Measurements from ENCODE around the gene PRPSAP1.

The PRPSAP1 gene

DNA sequence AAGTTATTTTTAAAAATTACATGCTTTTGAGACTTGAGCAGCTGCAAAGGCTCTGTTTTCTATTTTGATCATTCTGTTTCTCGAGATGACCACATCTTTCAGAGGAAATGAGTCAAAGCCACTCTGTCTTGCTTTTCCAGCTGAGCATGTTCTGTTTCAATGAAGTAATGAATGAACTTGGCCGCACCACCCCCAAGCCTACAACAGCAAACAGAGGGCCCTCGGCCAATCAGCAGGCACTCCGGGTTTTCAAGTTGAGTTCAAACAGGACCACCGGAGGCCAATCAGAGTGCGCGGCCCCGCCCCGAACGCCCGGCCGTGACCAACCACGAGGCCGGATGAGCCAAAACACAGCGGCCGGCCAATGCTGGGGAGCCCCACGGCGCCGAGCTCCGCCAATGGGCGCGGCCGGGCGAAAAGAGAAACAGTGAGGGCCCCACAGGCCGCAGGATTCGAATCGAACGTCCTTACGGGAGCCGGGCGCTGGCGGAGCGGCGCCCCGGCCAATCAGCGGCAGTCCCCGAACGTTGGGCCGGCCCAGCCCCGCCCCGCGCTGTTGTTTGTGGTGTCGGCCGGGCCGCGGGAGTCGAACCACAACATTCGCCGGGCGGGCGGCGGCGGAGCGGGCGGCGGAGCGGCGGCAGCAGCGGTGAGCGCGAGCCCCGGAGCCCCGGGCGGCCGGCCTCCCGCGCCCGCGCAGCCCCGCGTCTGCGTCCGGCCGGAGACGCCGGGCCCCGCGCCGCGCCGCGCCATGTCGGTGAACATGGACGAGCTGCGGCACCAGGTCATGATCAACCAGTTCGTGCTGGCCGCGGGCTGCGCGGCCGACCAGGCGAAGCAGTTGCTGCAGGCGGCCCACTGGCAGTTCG lies 88.7 kb downstream of the PRPSAP1 start, which contains the start of gene UBALD2:
Gene UBALD2, plus strand, starts transcription at position 594 of the 869 bp plus-strand sequence. Its CDS starts 158 bp downstream, at position 752.
- peak; percentile 93 for DNase-seq (ENCODE audit: low read depth, low spot score)
- Histone ChIP-seq H3K4me3 (ENCODE audit: insufficient read length, low read depth) (peak within 1 kb of the TSS; percentile 78), H3K36me3 (ENCODE audit: insufficient read depth, insufficient read length, low read length) (peaks cover 9% of the 10 kb centered on the region), H3K4me1 (ENCODE audit: insufficient read depth, insufficient read length) (peaks cover 13% of the 10 kb centered on the region), H3K9me3 (ENCODE audit: insufficient read depth, low read length) (no peaks in the 10 kb centered on the region), H3K9ac (ENCODE audit: insufficient read length, low read depth) (peak within 1 kb of the TSS; percentile 84), H3K27me3 (ENCODE audit: insufficient read depth, insufficient read length) (no peaks in the 10 kb centered on the region)
- TF ChIP-seq ZNF274 (IDR thresholded peaks at IDR 0.05; ENCODE audit: low read depth, low read length): no peak
- TF ChIP-seq YY1 (IDR thresholded peaks at IDR 0.05; ENCODE audit: insufficient read depth, insufficient read length): no peak
- TF ChIP-seq SUZ12 (IDR thresholded peaks at IDR 0.05; ENCODE audit: extremely low read depth, insufficient read depth, insufficient read length): no peak

DNA sequence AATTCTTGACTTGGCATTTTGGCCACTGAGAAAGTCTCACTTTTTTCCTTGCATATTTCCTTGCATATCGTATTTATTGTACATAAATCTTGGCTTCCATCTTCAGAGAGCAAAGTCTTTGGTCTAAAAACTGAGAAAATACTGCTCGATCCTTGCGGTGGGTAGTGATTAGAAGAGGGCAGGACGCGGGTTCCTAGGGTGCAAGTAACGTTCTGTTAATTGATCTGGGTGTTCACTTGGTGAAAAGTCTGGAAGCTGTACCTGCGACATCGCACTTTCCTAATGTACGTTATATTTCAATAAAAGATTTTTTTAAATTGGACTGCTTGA lies 89.3 kb downstream of the PRPSAP1 start:
- H3K9ac ChIP-seq (ENCODE audit: insufficient read length, low read depth): no peak overlapping the region
- no peak for TF ChIP-seq ZNF274 (IDR thresholded peaks at IDR 0.05; ENCODE audit: low read depth, low read length)
- no peak for TF ChIP-seq SUZ12 (IDR thresholded peaks at IDR 0.05; ENCODE audit: extremely low read depth, insufficient read depth, insufficient read length)
- H3K4me1 ChIP-seq (ENCODE audit: insufficient read depth, insufficient read length): peaks cover 7% of the 10 kb centered on the region
- H3K9me3 ChIP-seq (ENCODE audit: insufficient read depth, low read length): no peaks in the 10 kb centered on the region
- peaks cover 4% of the 10 kb centered on the region for H3K36me3 ChIP-seq (ENCODE audit: insufficient read depth, insufficient read length, low read length)
- H3K4me3 ChIP-seq (ENCODE audit: insufficient read length, low read depth): no peak overlapping the region
- H3K27me3 ChIP-seq (ENCODE audit: insufficient read depth, insufficient read length): no peaks in the 10 kb centered on the region
- no peak for DNase-seq (ENCODE audit: low read depth, low spot score)

DNA sequence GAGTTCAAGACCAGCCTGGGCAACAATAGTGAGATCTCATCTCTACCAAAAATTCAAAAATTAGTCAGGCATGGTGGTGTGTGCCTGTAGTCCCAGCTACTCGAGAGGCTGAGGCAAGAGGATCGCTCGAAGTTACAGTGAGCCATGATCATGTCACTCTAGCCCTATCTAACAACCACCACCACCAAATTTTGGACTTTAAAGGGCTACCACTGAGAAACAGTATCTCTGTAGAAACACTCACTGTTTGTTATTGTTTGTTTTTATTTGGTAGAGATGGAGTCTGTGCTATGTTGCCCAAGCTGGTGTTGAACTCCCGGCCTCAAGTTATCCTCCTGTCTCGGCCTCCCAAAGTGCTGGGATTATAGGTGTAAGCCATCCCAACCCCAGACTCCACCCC lies 89.8 kb downstream of the PRPSAP1 start:
- peaks cover 6% of the 10 kb centered on the region for H3K4me1 ChIP-seq (ENCODE audit: insufficient read depth, insufficient read length)
- H3K36me3 ChIP-seq (ENCODE audit: insufficient read depth, insufficient read length, low read length): no peaks in the 10 kb centered on the region
- no peak for TF ChIP-seq ZNF274 (IDR thresholded peaks at IDR 0.05; ENCODE audit: low read depth, low read length)
- TF ChIP-seq YY1 (IDR thresholded peaks at IDR 0.05; ENCODE audit: insufficient read depth, insufficient read length): no peak
- TF ChIP-seq SUZ12 (IDR thresholded peaks at IDR 0.05; ENCODE audit: extremely low read depth, insufficient read depth, insufficient read length): no peak
- H3K27me3 ChIP-seq (ENCODE audit: insufficient read depth, insufficient read length): no peaks in the 10 kb centered on the region
- no peak overlapping the region for H3K4me3 ChIP-seq (ENCODE audit: insufficient read length, low read depth)
- no peak for DNase-seq (ENCODE audit: low read depth, low spot score)
- no peak overlapping the region for H3K9ac ChIP-seq (ENCODE audit: insufficient read length, low read depth)
- no peaks in the 10 kb centered on the region for H3K9me3 ChIP-seq (ENCODE audit: insufficient read depth, low read length)

DNA sequence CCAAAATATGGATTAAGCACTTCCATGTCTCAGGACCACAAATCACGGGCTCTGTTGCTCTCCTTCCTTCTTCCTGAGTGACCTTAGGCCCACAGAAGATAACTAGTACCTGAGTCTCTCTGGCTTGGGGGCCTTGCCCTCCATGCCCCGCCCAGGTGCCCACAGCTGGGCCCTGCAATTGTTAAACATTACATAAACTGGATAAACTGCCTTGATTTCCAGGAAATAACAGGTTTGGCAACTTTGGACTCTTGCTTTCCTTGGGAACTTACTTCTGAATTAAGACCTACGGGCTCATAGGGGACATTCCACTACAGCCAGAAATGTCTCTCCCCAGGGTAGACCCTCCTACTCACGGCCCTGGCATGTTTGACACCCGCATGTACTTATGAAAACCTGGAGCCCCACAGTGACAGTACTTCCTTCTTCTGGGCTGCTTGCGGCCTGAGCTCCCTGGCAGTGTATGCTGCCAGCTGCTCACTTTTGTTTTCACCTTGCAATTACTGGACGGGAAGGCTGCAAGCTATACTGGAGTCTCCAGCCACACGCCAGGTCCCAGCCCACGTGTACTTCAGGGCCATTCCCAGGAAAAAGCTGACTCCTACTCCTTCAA lies 90.9 kb downstream of the PRPSAP1 start:
- H3K4me1 ChIP-seq (ENCODE audit: insufficient read depth, insufficient read length): peaks cover 11% of the 10 kb centered on the region
- no peak for DNase-seq (ENCODE audit: low read depth, low spot score)
- no peaks in the 10 kb centered on the region for H3K9me3 ChIP-seq (ENCODE audit: insufficient read depth, low read length)
- H3K4me3 ChIP-seq (ENCODE audit: insufficient read length, low read depth): no peak overlapping the region
- TF ChIP-seq ZNF274 (IDR thresholded peaks at IDR 0.05; ENCODE audit: low read depth, low read length) (no peak), SUZ12 (IDR thresholded peaks at IDR 0.05; ENCODE audit: extremely low read depth, insufficient read depth, insufficient read length) (no peak), YY1 (IDR thresholded peaks at IDR 0.05; ENCODE audit: insufficient read depth, insufficient read length) (no peak)
- no peak overlapping the region for H3K9ac ChIP-seq (ENCODE audit: insufficient read length, low read depth)
- H3K27me3 ChIP-seq (ENCODE audit: insufficient read depth, insufficient read length): no peaks in the 10 kb centered on the region
- H3K36me3 ChIP-seq (ENCODE audit: insufficient read depth, insufficient read length, low read length): no peaks in the 10 kb centered on the region

DNA sequence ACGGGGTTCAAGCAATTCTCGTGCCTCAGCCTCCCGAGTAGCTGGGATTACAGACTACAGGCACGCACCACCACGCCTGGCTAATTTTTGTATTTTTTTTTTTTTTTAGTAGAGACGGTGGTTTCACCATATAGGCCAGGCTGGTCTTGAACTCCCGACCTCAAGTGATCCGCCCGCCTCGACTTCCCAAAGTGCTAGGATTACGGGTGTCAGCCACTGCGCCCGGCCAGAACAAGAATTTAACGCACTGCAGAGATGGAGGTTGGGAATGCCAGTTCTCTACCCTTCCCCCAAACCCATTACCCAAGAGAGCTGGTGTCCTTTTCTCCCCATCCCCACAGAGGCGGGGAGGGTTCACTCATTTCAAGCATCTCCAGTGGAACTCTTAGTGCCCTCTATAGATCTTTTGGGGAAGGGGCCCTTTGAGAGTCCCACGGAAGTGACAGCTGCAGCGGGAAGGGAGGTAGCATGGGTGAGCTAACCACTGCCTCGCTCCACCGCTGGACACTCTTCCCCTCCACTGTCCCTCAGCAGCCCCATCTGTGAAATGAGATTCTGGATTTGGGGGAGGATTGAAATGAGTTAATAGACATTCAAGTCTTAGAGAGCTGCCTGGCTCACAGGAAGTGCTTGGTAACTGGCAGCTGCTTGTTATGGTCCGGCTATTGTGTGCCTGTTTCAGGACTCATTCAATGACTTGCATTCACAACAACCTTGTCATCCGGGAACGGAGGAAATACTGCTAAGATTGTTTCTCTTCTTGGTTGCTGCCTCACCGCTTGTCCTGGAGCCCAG lies 92.1 kb downstream of the PRPSAP1 start:
- no peak for DNase-seq (ENCODE audit: low read depth, low spot score)
- no peak for TF ChIP-seq YY1 (IDR thresholded peaks at IDR 0.05; ENCODE audit: insufficient read depth, insufficient read length)
- no peak for TF ChIP-seq ZNF274 (IDR thresholded peaks at IDR 0.05; ENCODE audit: low read depth, low read length)
- TF ChIP-seq SUZ12 (IDR thresholded peaks at IDR 0.05; ENCODE audit: extremely low read depth, insufficient read depth, insufficient read length): no peak
- Histone ChIP-seq H3K27me3 (ENCODE audit: insufficient read depth, insufficient read length) (no peaks in the 10 kb centered on the region), H3K9ac (ENCODE audit: insufficient read length, low read depth) (no peak overlapping the region), H3K36me3 (ENCODE audit: insufficient read depth, insufficient read length, low read length) (no peaks in the 10 kb centered on the region), H3K9me3 (ENCODE audit: insufficient read depth, low read length) (no peaks in the 10 kb centered on the region), H3K4me3 (ENCODE audit: insufficient read length, low read depth) (no peak overlapping the region), H3K4me1 (ENCODE audit: insufficient read depth, insufficient read length) (peaks cover 5% of the 10 kb centered on the region)

DNA sequence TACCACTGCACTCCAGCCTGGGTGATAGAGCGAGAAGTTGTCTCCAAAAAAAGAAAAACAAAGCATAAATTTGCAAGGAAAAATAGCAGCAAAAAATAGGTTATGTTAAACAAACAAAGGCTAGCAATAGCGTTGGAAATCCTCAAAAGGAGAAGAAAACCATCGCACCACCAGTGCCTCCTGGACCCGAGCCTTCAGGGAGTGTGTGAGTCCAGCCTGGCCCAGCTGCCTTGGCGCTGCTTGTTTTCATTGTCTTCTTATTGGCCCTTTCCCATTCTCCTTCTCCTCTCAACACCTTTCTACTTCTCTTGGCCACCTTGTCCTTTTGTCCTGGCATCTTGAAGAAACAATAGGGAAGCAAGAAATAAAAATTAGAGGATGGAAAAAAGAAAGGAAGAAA lies 93.0 kb downstream of the PRPSAP1 start:
- TF ChIP-seq SUZ12 (IDR thresholded peaks at IDR 0.05; ENCODE audit: extremely low read depth, insufficient read depth, insufficient read length) (no peak), ZNF274 (IDR thresholded peaks at IDR 0.05; ENCODE audit: low read depth, low read length) (no peak), YY1 (IDR thresholded peaks at IDR 0.05; ENCODE audit: insufficient read depth, insufficient read length) (no peak)
- no peak for DNase-seq (ENCODE audit: low read depth, low spot score)
- Histone ChIP-seq H3K36me3 (ENCODE audit: insufficient read depth, insufficient read length, low read length) (no peaks in the 10 kb centered on the region), H3K9ac (ENCODE audit: insufficient read length, low read depth) (no peak overlapping the region), H3K27me3 (ENCODE audit: insufficient read depth, insufficient read length) (no peaks in the 10 kb centered on the region), H3K4me3 (ENCODE audit: insufficient read length, low read depth) (no peak overlapping the region), H3K9me3 (ENCODE audit: insufficient read depth, low read length) (no peaks in the 10 kb centered on the region), H3K4me1 (ENCODE audit: insufficient read depth, insufficient read length) (peaks cover 4% of the 10 kb centered on the region)

DNA sequence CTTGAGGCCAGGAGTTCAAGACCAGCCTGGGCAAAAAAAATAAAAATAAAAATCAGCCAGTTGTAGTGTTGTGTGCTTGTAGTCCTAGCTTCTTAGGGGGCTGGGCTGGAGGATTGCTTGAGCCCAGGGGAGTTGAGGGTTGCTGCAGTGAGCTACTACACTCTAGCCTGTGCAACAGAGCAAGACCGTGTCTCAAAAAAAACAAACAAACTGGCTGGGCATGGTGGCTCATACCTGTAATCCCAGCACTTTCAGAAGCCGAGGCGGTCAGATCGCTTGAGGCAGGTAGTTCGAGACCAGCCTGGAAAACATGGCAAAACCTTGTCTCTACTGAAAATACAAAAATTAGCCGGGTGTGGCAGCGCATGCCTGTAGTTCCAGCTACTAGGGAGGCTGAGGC lies 93.5 kb downstream of the PRPSAP1 start:
- no peaks in the 10 kb centered on the region for H3K36me3 ChIP-seq (ENCODE audit: insufficient read depth, insufficient read length, low read length)
- TF ChIP-seq ZNF274 (IDR thresholded peaks at IDR 0.05; ENCODE audit: low read depth, low read length): no peak
- no peak for TF ChIP-seq SUZ12 (IDR thresholded peaks at IDR 0.05; ENCODE audit: extremely low read depth, insufficient read depth, insufficient read length)
- no peak for TF ChIP-seq YY1 (IDR thresholded peaks at IDR 0.05; ENCODE audit: insufficient read depth, insufficient read length)
- no peaks in the 10 kb centered on the region for H3K27me3 ChIP-seq (ENCODE audit: insufficient read depth, insufficient read length)
- H3K4me3 ChIP-seq (ENCODE audit: insufficient read length, low read depth): no peak overlapping the region
- no peak for DNase-seq (ENCODE audit: low read depth, low spot score)
- no peak overlapping the region for H3K9ac ChIP-seq (ENCODE audit: insufficient read length, low read depth)
- peaks cover 4% of the 10 kb centered on the region for H3K4me1 ChIP-seq (ENCODE audit: insufficient read depth, insufficient read length)
- no peaks in the 10 kb centered on the region for H3K9me3 ChIP-seq (ENCODE audit: insufficient read depth, low read length)

Measured in NT2/D1 (cell line).